Measurements from ENCODE around the gene KCNN2.

KCNN2 gene
- total RNA-seq, result 0 to 0.09 reads per million in 2 donors

- no peak for DNase-seq
These were observed at the start of gene KCNN2 for GRCh38 chr5:114361724-114362196. Gene KCNN2, plus strand, starts transcription at chr5:114362070. Its CDS starts 70 bp downstream, at chr5:114362140.

GRCh38 chr5:114312658-114313057, 49.2 kb upstream of the KCNN2 start:
- DNase-seq, result no peak

- no peak for DNase-seq
These were observed 47.8 kb upstream of the KCNN2 start for GRCh38 chr5:114314061-114314460.

GRCh38 chr5:114316167-114316566, 45.7 kb upstream of the KCNN2 start:
- DNase-seq, result no peak

- DNase-seq, result no peak
These were observed 44.1 kb upstream of the KCNN2 start for GRCh38 chr5:114317751-114318150.

GRCh38 chr5:114319236-114319635, 42.6 kb upstream of the KCNN2 start:
- no peak for DNase-seq

- DNase-seq, result no peak
These were observed 42.0 kb upstream of the KCNN2 start for GRCh38 chr5:114319821-114320220.

GRCh38 chr5:114324282-114324681, 37.6 kb upstream of the KCNN2 start:
- DNase-seq, result no peak

GRCh38 chr5:114325541-114325940, 36.3 kb upstream of the KCNN2 start:
- DNase-seq, result no peak

- no peak for DNase-seq
These were observed 34.4 kb upstream of the KCNN2 start for GRCh38 chr5:114327474-114327873.

GRCh38 chr5:114327987-114328386, 33.9 kb upstream of the KCNN2 start:
- DNase-seq, result no peak

- no peak for DNase-seq
These were observed 30.8 kb upstream of the KCNN2 start for GRCh38 chr5:114330916-114331531.

GRCh38 chr5:114332493-114332892, 29.4 kb upstream of the KCNN2 start:
- no peak for DNase-seq

- no peak for DNase-seq
These were observed 28.9 kb upstream of the KCNN2 start for GRCh38 chr5:114332925-114333324.

GRCh38 chr5:114335391-114335790, 26.5 kb upstream of the KCNN2 start:
- no peak for DNase-seq

GRCh38 chr5:114339108-114339507, 22.8 kb upstream of the KCNN2 start:
- DNase-seq, result no peak

GRCh38 chr5:114346181-114346580, 15.7 kb upstream of the KCNN2 start:
- DNase-seq, result no peak

- DNase-seq, result no peak
These were observed 6.6 kb upstream of the KCNN2 start for GRCh38 chr5:114355086-114355830.

GRCh38 chr5:114358329-114358728, 3.5 kb upstream of the KCNN2 start:
- DNase-seq, result no peak

GRCh38 chr5:114360357-114360756, 1.5 kb upstream of the KCNN2 start:
- DNase-seq, result no peak

GRCh38 chr5:114360816-114361723, 800 bp upstream of the KCNN2 start:
- no peak for DNase-seq

GRCh38 chr5:114362197-114362976, 517 bp downstream of the KCNN2 start:
- DNase-seq, result no peak

All from activated gamma-delta T cell (primary cell).